ENCODE results near the gene MBTPS2.

DNA sequence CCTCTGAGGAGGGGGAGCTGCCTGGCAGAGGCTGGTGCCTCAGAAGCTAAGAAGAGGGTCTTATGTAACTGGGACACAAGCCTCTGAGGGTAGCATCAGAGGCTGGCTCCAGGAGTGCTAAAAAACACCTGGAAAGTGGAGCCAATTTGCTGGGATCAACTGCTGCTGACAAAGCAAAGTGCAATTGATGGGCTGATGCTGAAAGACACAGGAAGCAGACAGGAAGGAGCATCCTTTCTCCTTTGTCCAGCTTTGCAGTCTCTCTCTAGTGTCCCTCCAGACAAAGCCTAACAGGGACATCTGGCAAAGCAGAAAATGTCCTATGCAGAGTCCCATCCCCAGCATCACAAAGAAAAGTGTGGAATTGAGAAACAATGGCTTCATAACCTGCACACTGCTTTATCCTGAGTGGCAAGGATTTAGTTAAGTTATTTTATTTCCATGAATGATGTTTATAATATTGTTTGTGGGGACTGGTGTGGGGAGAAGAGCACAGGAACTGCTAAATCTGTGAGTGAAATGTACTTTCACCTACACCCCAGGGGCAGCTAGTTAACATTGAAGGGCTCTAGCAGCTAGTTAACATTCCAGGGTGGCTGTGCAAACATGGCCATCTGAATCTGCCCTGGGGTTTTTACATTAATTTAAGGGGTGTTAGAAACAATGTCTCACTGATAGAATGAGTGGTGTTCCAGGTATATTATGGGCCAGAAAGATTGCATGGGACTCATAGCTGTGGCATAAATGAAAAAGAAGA, 25.6 kb upstream of the MBTPS2 start:
- no peak for TF ChIP-seq POLR2A (IDR thresholded peaks at IDR 0.05; ENCODE audit: low read length)
- TF ChIP-seq GATA1 (IDR thresholded peaks at IDR 0.05; ENCODE audit: low read depth, low read length) = no peak
